ENCODE measurements around the gene RMI1.

DNA sequence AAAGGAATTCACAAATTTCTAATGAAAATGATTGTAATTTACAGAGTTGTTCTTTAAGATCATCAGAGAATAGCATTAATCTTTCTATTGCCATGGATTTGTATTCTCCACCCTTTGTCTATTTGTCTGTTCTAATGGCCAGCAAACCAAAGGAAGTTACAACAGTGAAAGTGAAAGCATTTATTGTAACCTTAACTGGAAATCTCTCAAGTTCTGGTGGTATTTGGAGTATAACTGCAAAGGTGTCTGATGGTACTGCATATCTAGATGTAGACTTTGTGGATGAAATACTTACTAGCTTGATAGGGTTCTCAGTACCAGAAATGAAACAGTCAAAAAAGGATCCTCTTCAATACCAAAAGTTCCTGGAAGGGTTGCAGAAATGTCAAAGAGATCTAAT is 21.7 kb downstream of the RMI1 start:
- TF ChIP-seq, protein P1, sequence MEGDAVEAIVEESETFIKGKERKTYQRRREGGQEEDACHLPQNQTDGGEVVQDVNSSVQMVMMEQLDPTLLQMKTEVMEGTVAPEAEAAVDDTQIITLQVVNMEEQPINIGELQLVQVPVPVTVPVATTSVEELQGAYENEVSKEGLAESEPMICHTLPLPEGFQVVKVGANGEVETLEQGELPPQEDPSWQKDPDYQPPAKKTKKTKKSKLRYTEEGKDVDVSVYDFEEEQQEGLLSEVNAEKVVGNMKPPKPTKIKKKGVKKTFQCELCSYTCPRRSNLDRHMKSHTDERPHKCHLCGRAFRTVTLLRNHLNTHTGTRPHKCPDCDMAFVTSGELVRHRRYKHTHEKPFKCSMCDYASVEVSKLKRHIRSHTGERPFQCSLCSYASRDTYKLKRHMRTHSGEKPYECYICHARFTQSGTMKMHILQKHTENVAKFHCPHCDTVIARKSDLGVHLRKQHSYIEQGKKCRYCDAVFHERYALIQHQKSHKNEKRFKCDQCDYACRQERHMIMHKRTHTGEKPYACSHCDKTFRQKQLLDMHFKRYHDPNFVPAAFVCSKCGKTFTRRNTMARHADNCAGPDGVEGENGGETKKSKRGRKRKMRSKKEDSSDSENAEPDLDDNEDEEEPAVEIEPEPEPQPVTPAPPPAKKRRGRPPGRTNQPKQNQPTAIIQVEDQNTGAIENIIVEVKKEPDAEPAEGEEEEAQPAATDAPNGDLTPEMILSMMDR (IDR thresholded peaks at IDR 0.05 in 4 of 5, conservative IDR thresholded peaks at IDR 0.05 in 1 of 5), result no peak
- TF ChIP-seq POLR2A (IDR thresholded peaks at IDR 0.05), result no peak

Data from gastrocnemius medialis (tissue), 4 donors.